OCI-LY7 (cell line): Measurements from ENCODE around the gene METRN. TPM values are rescaled to one million over a fixed set of nuclear protein-coding genes. Genes with fewer than 3 reads are reported as not detected.

Experiments used
- BruUV-seq: library from RNA; stranded (reverse); fragments of 400-500 nt; replicated peaks from 2 replicates; lab custom pipeline; 2021; lab: Mats Ljungman, UMichigan
- CTCF ChIA-PET: fragments of 300-600 bp; sonication (Branson Sonifier 250); formaldehyde crosslinking; loops from one replicate; lab custom pipeline; 2022; ENCODE audit warnings: antibody characterized with exemption; ENCODE audit not compliant: unreplicated experiment; lab: Charles Lee
- POLR2A ChIA-PET: fragments of 300-600 bp; sonication (Branson Sonifier 250); formaldehyde crosslinking; loops from one replicate; lab custom pipeline; 2022; ENCODE audit warnings: antibody characterized with exemption; lab: Charles Lee
- DNase-seq: peaks from one replicate; pipeline ENCODE4 v3.0.0-alpha.2; 2015; ENCODE audit warnings: low spot score
- H2AFZ ChIP-seq: fragments of 200-600 bp; sonication (generic), shearing (Covaris generic); 2 replicates; pipeline ENCODE4 v1.6.1; 2014; ENCODE audit warnings: mild to moderate bottlenecking, antibody characterized with exemption, low read length, moderate library complexity
- H3K27ac ChIP-seq: fragments of 200-600 bp; sonication (generic); 2 replicates; pipeline ENCODE4 v1.5.1; 2014; ENCODE audit warnings: mixed run types, low read depth, mild to moderate bottlenecking, moderate library complexity, low read length, inconsistent platforms; ENCODE audit not compliant: poor library complexity, severe bottlenecking
- H3K36me3 ChIP-seq: fragments of 200-600 bp; sonication (generic); 2 replicates; pipeline ENCODE4 v1.6.1; 2014; ENCODE audit warnings: mild to moderate bottlenecking, antibody characterized with exemption, low read length, moderate library complexity, mixed read lengths; ENCODE audit not compliant: insufficient read depth
- H3K4me1 ChIP-seq: fragments of 200-600 bp; sonication (generic); 2 replicates; pipeline ENCODE4 v1.5.1; 2014; ENCODE audit warnings: mild to moderate bottlenecking, low read length; ENCODE audit not compliant: insufficient read depth, poor library complexity, severe bottlenecking
- H3K4me2 ChIP-seq: fragments of 200-600 bp; sonication (generic); 2 replicates; pipeline ENCODE4 v1.6.1; 2014; ENCODE audit warnings: mild to moderate bottlenecking, low read length
- H3K4me3 ChIP-seq: fragments of 200-600 bp; sonication (generic); 2 replicates; pipeline ENCODE4 v1.5.1; 2014; ENCODE audit warnings: mild to moderate bottlenecking, low read depth, low read length; ENCODE audit not compliant: poor library complexity, severe bottlenecking
- H3K79me2 ChIP-seq: fragments of 200-600 bp; sonication (generic); 2 replicates; pipeline ENCODE4 v1.6.1; 2016; ENCODE audit warnings: low read depth, mild to moderate bottlenecking, low read length, moderate library complexity, mixed read lengths; ENCODE audit not compliant: insufficient read depth
- H3K9me2 ChIP-seq: fragments of 200-600 bp; sonication (generic); 2 replicates; pipeline ENCODE4 v1.6.1; 2016; ENCODE audit warnings: mild to moderate bottlenecking, low read length, mixed read lengths; ENCODE audit not compliant: insufficient read depth
- H3K9me3 ChIP-seq: fragments of 200-600 bp; sonication (generic); 2 replicates; pipeline ENCODE4 v1.6.1; 2014; ENCODE audit warnings: mild to moderate bottlenecking, mixed run types, low read length, mixed read lengths
- H4K20me1 ChIP-seq: fragments of 200-600 bp; sonication (generic); 2 replicates; pipeline ENCODE4 v1.6.1; 2014; ENCODE audit warnings: mild to moderate bottlenecking, antibody characterized with exemption, low read length, moderate library complexity, mixed read lengths; ENCODE audit not compliant: insufficient read depth
- EZH2phosphoT487 ChIP-seq: fragments of 200-600 bp; sonication (generic); IDR thresholded peaks from 2 replicates; pipeline ENCODE4 v1.6.1; 2018; ENCODE audit warnings: low read depth, borderline replicate concordance, mild to moderate bottlenecking, mixed run types, antibody characterized with exemption, low read length, moderate library complexity, mixed read lengths
- intact Hi-C: fragments of 100-400 bp; cut with micrococcal nuclease; formaldehyde crosslinking; loops from one replicate; pipeline ENCODE4 v1.10.0; 2022; ENCODE audit not compliant: unreplicated experiment
- total RNA-seq, 2 experiments: library from RNA; depleted of rRNA in 1 of 2; stranded (reverse); fragments of >200 nt in 1 of 2; shearing (Covaris generic) in 1 of 2; gene quantifications; 2 replicates each; pipeline ENCODE4 v1.2.3, GENCODE V29; 2014 to 2022
- TF ChIP-seq, protein P1 (sequence below): fragments of 200-600 bp; sonication (generic); conservative IDR thresholded peaks from 2 replicates; pipeline ENCODE4 v1.5.1; 2014; ENCODE audit warnings: mild to moderate bottlenecking, antibody characterized with exemption, low read length, moderate library complexity, mixed read lengths

METRN gene
- total RNA-seq, 2 experiments from 2014 or later: 14.4 to 15.9 TPM

DNA sequence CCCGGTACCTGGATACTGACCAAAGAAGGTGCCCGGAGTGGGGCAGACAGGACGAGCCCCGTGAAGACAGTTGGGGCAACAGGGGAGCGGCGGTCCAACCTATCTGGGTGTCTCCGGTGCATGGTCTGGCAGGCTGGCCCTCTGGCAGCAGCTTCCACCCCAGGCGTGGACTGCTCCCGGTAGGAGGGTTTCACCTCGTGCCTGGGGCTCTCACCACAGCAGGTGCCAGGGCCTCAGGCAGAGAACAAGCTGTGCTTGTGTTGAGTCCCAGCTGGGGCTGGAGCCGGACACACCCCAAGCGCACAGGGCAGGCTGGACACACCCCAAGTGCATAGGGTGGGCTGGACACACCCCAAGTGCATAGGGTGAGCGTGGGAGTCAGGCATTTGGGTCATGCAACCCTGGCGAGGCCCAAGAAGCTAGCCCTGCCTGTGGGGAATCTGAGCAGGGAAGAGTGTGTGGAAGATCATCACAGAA lies 7.8 kb upstream of the METRN start:
- H3K4me2 ChIP-seq: no peak overlapping the region
- no peaks in the 10 kb centered on the region for H3K9me3 ChIP-seq

GRCh38 chr16:708019-708418 lies 6.9 kb upstream of the METRN start:
- TF ChIP-seq EZH2phosphoT487: no peak
- TF ChIP-seq, protein P1, sequence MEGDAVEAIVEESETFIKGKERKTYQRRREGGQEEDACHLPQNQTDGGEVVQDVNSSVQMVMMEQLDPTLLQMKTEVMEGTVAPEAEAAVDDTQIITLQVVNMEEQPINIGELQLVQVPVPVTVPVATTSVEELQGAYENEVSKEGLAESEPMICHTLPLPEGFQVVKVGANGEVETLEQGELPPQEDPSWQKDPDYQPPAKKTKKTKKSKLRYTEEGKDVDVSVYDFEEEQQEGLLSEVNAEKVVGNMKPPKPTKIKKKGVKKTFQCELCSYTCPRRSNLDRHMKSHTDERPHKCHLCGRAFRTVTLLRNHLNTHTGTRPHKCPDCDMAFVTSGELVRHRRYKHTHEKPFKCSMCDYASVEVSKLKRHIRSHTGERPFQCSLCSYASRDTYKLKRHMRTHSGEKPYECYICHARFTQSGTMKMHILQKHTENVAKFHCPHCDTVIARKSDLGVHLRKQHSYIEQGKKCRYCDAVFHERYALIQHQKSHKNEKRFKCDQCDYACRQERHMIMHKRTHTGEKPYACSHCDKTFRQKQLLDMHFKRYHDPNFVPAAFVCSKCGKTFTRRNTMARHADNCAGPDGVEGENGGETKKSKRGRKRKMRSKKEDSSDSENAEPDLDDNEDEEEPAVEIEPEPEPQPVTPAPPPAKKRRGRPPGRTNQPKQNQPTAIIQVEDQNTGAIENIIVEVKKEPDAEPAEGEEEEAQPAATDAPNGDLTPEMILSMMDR: no peak
- CTCF ChIA-PET: no interaction called here
- no TSS peak for BruUV-seq

More for the DNA sequence above, 7.8 kb upstream of the METRN start:
- BruUV-seq: no TSS peak
- Histone ChIP-seq H3K79me2 (no peaks in the 10 kb centered on the region), H3K36me3 (no peaks in the 10 kb centered on the region), H2AFZ (no peak overlapping the region), H3K9me2 (no peaks in the 10 kb centered on the region), H4K20me1 (no peaks in the 10 kb centered on the region), H3K4me1 (no peaks in the 10 kb centered on the region), H3K27ac (no peak overlapping the region), H3K4me3 (no peak overlapping the region)
- CTCF ChIA-PET: no interaction called here
- intact Hi-C loops: no loop called here
- TF ChIP-seq EZH2phosphoT487: no peak
- TF ChIP-seq, protein P1: no peak
- POLR2A ChIA-PET: no interaction called here
- no peak for DNase-seq

DNA sequence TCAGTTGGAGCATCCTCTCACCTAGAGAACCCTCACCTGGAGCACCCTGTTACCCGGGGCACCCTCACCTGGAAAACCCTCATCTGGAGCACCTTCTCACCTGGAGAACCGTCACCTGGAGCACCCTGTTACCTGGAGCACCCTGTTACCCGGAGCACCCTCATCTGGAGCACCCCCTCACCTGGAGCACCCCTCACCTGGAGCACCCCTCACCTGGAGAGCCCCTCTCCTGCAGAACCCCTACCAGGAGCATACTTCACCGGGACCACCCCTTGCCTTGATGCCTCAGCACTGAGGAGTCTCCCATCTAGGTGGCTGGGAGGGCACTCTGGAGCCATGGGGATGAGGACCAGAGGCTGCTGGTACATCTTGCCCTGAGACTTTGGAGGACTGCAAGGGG lies 6.0 kb upstream of the METRN start:
- no peaks in the 10 kb centered on the region for H3K36me3 ChIP-seq
- ChIA-PET POLR2A (no interaction called here), CTCF (no interaction called here)
- no peak overlapping the region for H3K27ac ChIP-seq
- no peaks in the 10 kb centered on the region for H3K9me3 ChIP-seq
- no peak overlapping the region for H3K4me2 ChIP-seq
- no peaks in the 10 kb centered on the region for H4K20me1 ChIP-seq
- H3K9me2 ChIP-seq: no peaks in the 10 kb centered on the region
- H2AFZ ChIP-seq: no peak overlapping the region
- no peak overlapping the region for H3K4me3 ChIP-seq
- intact Hi-C loops: no loop called here
- no peaks in the 10 kb centered on the region for H3K4me1 ChIP-seq
- TF ChIP-seq, protein P1: no peak
- no peak for TF ChIP-seq EZH2phosphoT487
- no peak for DNase-seq
- no peaks in the 10 kb centered on the region for H3K79me2 ChIP-seq
- BruUV-seq: no TSS peak

More at GRCh38 chr16:708019-708418, 6.9 kb upstream of the METRN start:
- POLR2A ChIA-PET: no interaction called here
- Histone ChIP-seq H3K4me3 (no peak overlapping the region), H3K9me2 (no peaks in the 10 kb centered on the region), H3K27ac (no peak overlapping the region), H3K9me3 (no peaks in the 10 kb centered on the region), H2AFZ (no peak overlapping the region), H3K36me3 (no peaks in the 10 kb centered on the region), H3K79me2 (no peaks in the 10 kb centered on the region), H3K4me2 (no peak overlapping the region), H4K20me1 (no peaks in the 10 kb centered on the region), H3K4me1 (no peaks in the 10 kb centered on the region)
- no peak for DNase-seq
- intact Hi-C loops: no loop called here
